H1 (cell line): ENCODE measurements around the gene RUBCN. TPM values are rescaled to one million over a fixed set of nuclear protein-coding genes. Genes with fewer than 3 reads are reported as not detected.

Experiments used
- CTCF ChIA-PET: fragments of 300-600 bp; sonication (Branson Sonifier 250); formaldehyde crosslinking; loops from one replicate; lab custom pipeline; 2021; ENCODE audit not compliant: partially characterized antibody; lab: Charles Lee
- POLR2A ChIA-PET: fragments of 300-600 bp; sonication (Branson Sonifier 250); formaldehyde crosslinking; loops from one replicate; lab custom pipeline; 2021; ENCODE audit warnings: inconsistent platforms; ENCODE audit not compliant: partially characterized antibody; lab: Charles Lee
- DNase-seq, 2 experiments: peaks; one replicate each; pipeline versions ENCODE4 v3.0.0 to v3.0.0-alpha.2; 2010 to 2022; ENCODE audit warnings: low spot score in 2 of 2, low read depth in 1 of 2, mixed read lengths in 1 of 2
- FAIRE-seq: peaks from 2 replicates; lab custom pipeline; 2011; peaks lifted over from hg19 to GRCh38; lab: Jason Lieb, UNC
- H2AFZ ChIP-seq: 2 replicates; pipeline ENCODE4 v1.8.1; 2012; ENCODE audit warnings: low read length, inconsistent platforms
- H2AK5ac ChIP-seq: 2 replicates; pipeline ENCODE4 v1.6.1; 2013; ENCODE audit warnings: low read depth, low read length
- H2BK120ac ChIP-seq: replicated peaks from 2 replicates; pipeline ENCODE3; 2013; ENCODE audit warnings: low read depth, low read length, inconsistent platforms
- H2BK12ac ChIP-seq: 2 replicates; pipeline ENCODE4 v1.6.1; 2013; ENCODE audit warnings: low read depth, low read length
- H2BK15ac ChIP-seq: 2 replicates; pipeline ENCODE4 v1.6.1; 2013; ENCODE audit warnings: low read length
- H2BK20ac ChIP-seq: 2 replicates; pipeline ENCODE4 v1.6.1; 2013; ENCODE audit warnings: low read length
- H2BK5ac ChIP-seq: 2 replicates; pipeline ENCODE4 v1.6.1; 2013; ENCODE audit warnings: low read depth, low read length
- H3K14ac ChIP-seq: 2 replicates; pipeline ENCODE4 v1.6.1; 2013; ENCODE audit warnings: inconsistent platforms; ENCODE audit not compliant: insufficient read length
- H3K18ac ChIP-seq: 2 replicates; pipeline ENCODE4 v1.6.1; 2013; ENCODE audit warnings: low read length; ENCODE audit errors: extremely low read depth
- H3K23ac ChIP-seq: 2 replicates; pipeline ENCODE4 v1.6.1; 2013; ENCODE audit warnings: inconsistent platforms; ENCODE audit not compliant: insufficient read length
- H3K23me2 ChIP-seq: 2 replicates; pipeline ENCODE4 v1.6.1; 2013; ENCODE audit warnings: low read depth, low read length
- H3K27ac ChIP-seq: 2 replicates; pipeline ENCODE4 v1.6.1; 2011; ENCODE audit warnings: low read depth, low read length, inconsistent platforms
- H3K27me3 ChIP-seq, 4 experiments: replicated peaks in 1 of 4; 1 replicate in 1 of 4; 2 replicates in 3 of 4; pipeline versions ENCODE4 v1.6.1 to v1.8.1; 2011 to 2013; ENCODE audit warnings: low read length in 3 of 4, mild to moderate bottlenecking in 3 of 4, inconsistent platforms in 2 of 4, mixed read lengths in 2 of 4, moderate library complexity in 1 of 4; ENCODE audit not compliant: control insufficient read depth in 3 of 4, insufficient read depth in 3 of 4; ENCODE audit errors: extremely low read depth in 1 of 4
- H3K36me3 ChIP-seq, 4 experiments: 2 replicates each; pipeline versions ENCODE4 v1.6.1 to v1.8.1; 2011 to 2013; ENCODE audit warnings: mild to moderate bottlenecking in 4 of 4, low read length in 3 of 4, moderate library complexity in 2 of 4, control low read depth in 1 of 4, inconsistent platforms in 1 of 4; ENCODE audit not compliant: insufficient read depth in 4 of 4, control insufficient read depth in 2 of 4
- H3K4ac ChIP-seq: replicated peaks from 2 replicates; pipeline ENCODE3; 2013; ENCODE audit warnings: low read length, low read depth, mixed read lengths, inconsistent platforms; ENCODE audit not compliant: insufficient read length
- H3K4me1 ChIP-seq, 4 experiments: replicated peaks in 1 of 4; 1 replicate in 1 of 4; 2 replicates in 3 of 4; pipeline versions ENCODE4 v1.6.1 to v1.8.1; 2011 to 2013; ENCODE audit warnings: low read length in 3 of 4, inconsistent platforms in 2 of 4, mixed read lengths in 1 of 4; ENCODE audit not compliant: insufficient read depth in 4 of 4, control insufficient read depth in 3 of 4
- H3K4me2 ChIP-seq, 2 experiments: 2 replicates each; pipeline versions ENCODE4 v1.6.1 to v1.8.1; 2011 to 2013; ENCODE audit warnings: low read depth in 2 of 2, low read length in 2 of 2, control low read depth in 1 of 2, inconsistent platforms in 1 of 2, mild to moderate bottlenecking in 1 of 2; ENCODE audit not compliant: insufficient read depth in 1 of 2
- H3K4me3 ChIP-seq, 4 experiments: fragments of 200-600, 300-600 bp in 1 of 4; sonication (generic), shearing (Covaris generic), sonication (Bioruptor Twin) in 1 of 4; 2 replicates each; pipeline versions ENCODE4 v1.5.1 to v1.8.1; 2011 to 2016; ENCODE audit warnings: low read length in 4 of 4, low read depth in 3 of 4, control low read depth in 2 of 4, inconsistent platforms in 2 of 4, mild to moderate bottlenecking in 2 of 4, mixed read lengths in 1 of 4, moderate library complexity in 1 of 4; ENCODE audit not compliant: insufficient read depth in 2 of 4; ENCODE audit errors: extremely low read depth in 1 of 4
- H3K56ac ChIP-seq: replicated peaks from 2 replicates; pipeline ENCODE3; 2013; ENCODE audit warnings: low read depth, mild to moderate bottlenecking, mixed read lengths, low read length, inconsistent platforms; ENCODE audit not compliant: insufficient read length
- H3K79me1 ChIP-seq: 2 replicates; pipeline ENCODE4 v1.6.1; 2013; ENCODE audit warnings: low read depth, low read length, control low read depth
- H3K79me2 ChIP-seq, 2 experiments: 2 replicates each; pipeline versions ENCODE4 v1.6.1 to v1.8.1; 2012 to 2013; ENCODE audit warnings: low read length in 2 of 2, mild to moderate bottlenecking in 2 of 2, inconsistent platforms in 1 of 2; ENCODE audit not compliant: insufficient read depth in 2 of 2, control insufficient read depth in 1 of 2
- H3K9ac ChIP-seq, 4 experiments: replicated peaks in 1 of 4; 1 replicate in 1 of 4; 2 replicates in 3 of 4; pipeline versions ENCODE4 v1.6.1 to v1.8.1; 2011 to 2013; ENCODE audit warnings: low read depth in 3 of 4, low read length in 3 of 4, control low read depth in 2 of 4, mild to moderate bottlenecking in 2 of 4, moderate library complexity in 2 of 4, inconsistent platforms in 1 of 4; ENCODE audit errors: extremely low read depth in 1 of 4
- H3K9me3 ChIP-seq, 2 experiments: 2 replicates each; pipeline versions ENCODE4 v1.6.1 to v1.8.1; 2012 to 2013; ENCODE audit warnings: mild to moderate bottlenecking in 2 of 2, moderate library complexity in 2 of 2, control low read depth in 1 of 2, inconsistent platforms in 1 of 2, low read depth in 1 of 2, low read length in 1 of 2, mixed read lengths in 1 of 2; ENCODE audit not compliant: insufficient read depth in 2 of 2
- H4K20me1 ChIP-seq, 2 experiments: replicated peaks in 1 of 2; 2 replicates each; pipeline versions ENCODE3 to v1.8.1; 2011 to 2013; ENCODE audit warnings: inconsistent platforms in 2 of 2, low read length in 2 of 2, mild to moderate bottlenecking in 1 of 2; ENCODE audit not compliant: insufficient read depth in 2 of 2, control insufficient read depth in 1 of 2
- H4K5ac ChIP-seq: 2 replicates; pipeline ENCODE4 v1.6.1; 2013; ENCODE audit warnings: low read length, low read depth, mixed read lengths, inconsistent platforms; ENCODE audit not compliant: insufficient read length
- H4K8ac ChIP-seq: 2 replicates; pipeline ENCODE4 v1.8.0; 2013; ENCODE audit warnings: mild to moderate bottlenecking, moderate library complexity, low read length, inconsistent platforms; ENCODE audit not compliant: insufficient read depth; ENCODE audit errors: extremely low read depth
- H4K91ac ChIP-seq: replicated peaks from 2 replicates; pipeline ENCODE3; 2013; ENCODE audit warnings: low read length, mixed read lengths, inconsistent platforms; ENCODE audit not compliant: insufficient read length
- ASH2L ChIP-seq: fragments of 200-600, 300-600 bp; sonication (generic); IDR thresholded peaks from one replicate; pipeline ENCODE4 v1.7.1; 2017; ENCODE audit warnings: low read length
- PHF8 ChIP-seq: fragments of 200-600 bp; sonication (generic); conservative IDR thresholded peaks from 2 replicates; pipeline ENCODE4 v1.7.1; 2012; ENCODE audit warnings: low read depth, mild to moderate bottlenecking, inconsistent platforms, low read length, moderate library complexity
- SP2 ChIP-seq: IDR thresholded peaks from 2 replicates; pipeline ENCODE4 v1.6.1; 2012; ENCODE audit warnings: mild to moderate bottlenecking, low read length, inconsistent platforms
- SP4 ChIP-seq: IDR thresholded peaks from 2 replicates; pipeline ENCODE4 v1.6.1; 2012; ENCODE audit warnings: low read length, inconsistent platforms
- TCF12 ChIP-seq: IDR thresholded peaks from 2 replicates; pipeline ENCODE4 v1.6.1; 2011; ENCODE audit warnings: low read depth, mild to moderate bottlenecking, low read length
- ZNF274 ChIP-seq: IDR thresholded peaks from 2 replicates; pipeline ENCODE4 v1.7.0; 2012; ENCODE audit warnings: low read length, borderline replicate concordance; ENCODE audit errors: extremely low read depth
- WGBS, 2 experiments: shearing (Covaris generic) in 1 of 2; methylation state at CpG; one replicate each; pipeline versions ENCODE4 v1.1.6 to v1.1.7; 2013 to 2015; ENCODE audit warnings: low lambda C conversion rate in 2 of 2, mixed read lengths in 2 of 2, inconsistent platforms in 1 of 2, low coverage in 1 of 2, missing lambda C conversion rate in 1 of 2; ENCODE audit not compliant: insufficient replicate concordance in 2 of 2, insufficient coverage in 1 of 2, insufficient read length in 1 of 2; ENCODE audit errors: extremely low coverage in 1 of 2, missing lambda C conversion rate in 1 of 2; 5-methylcytosine and 5-hydroxymethylcytosine counted together
- polyA plus RNA-seq, 7 experiments: library from polyadenylated mRNA; depleted of rRNA in 3 of 7; stranded (reverse) in 5 of 7; unstranded in 2 of 7; fragments of >200 nt in 5 of 7; fragments of 200-250 nt in 2 of 7; gene quantifications; 1 replicate in 5 of 7; 2 replicates in 1 of 7; 4 replicates in 1 of 7; pipeline versions ENCODE4 v1.2.1 to v1.2.3, GENCODE V29; 2011 to 2013; ENCODE audit warnings: missing spikeins in 2 of 7, mixed read lengths in 2 of 7
- total RNA-seq: library from RNA; stranded (reverse); fragmentation: NEBNext Ultra II Directional; extraction: Animal tissue kit (Norgen Biotek cat#: 25700); gene quantifications from 2 replicates; pipeline ENCODE4 v1.2.1, GENCODE V29; 2021

Gene RUBCN
- total and polyA plus RNA-seq, 2 of the 8 experiments (the other 6 are each of a cell fraction or from before 2014, with no cell fraction given), result 9.3 to 21.9 TPM

DNA sequence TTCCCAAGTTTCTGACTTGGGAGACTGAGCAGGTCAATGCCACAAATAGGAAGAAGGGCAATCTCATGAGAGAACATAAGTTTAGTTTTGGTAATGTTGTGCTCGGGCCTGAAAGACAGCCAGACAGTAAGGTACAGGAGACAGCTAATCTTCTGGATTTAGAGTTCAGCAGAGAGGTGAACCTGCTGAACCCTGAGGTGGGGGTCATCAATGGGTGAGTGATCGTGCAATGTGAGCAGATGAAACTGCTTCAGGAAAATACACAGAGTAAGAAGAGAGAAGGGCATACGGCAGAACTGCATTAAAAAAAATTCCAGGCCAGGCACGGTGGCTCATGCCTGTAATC lies 23.3 kb downstream of the RUBCN start:
- H3K9ac ChIP-seq, result no peak overlapping the region
- POLR2A ChIA-PET, result interaction anchor here (1.3 kb wide), 1 partner anchor 270 kb away, joined by 5 read pairs; no protein-coding TSS in a partner anchor
- TF ChIP-seq ASH2L (no peak), TCF12 (no peak), SP2 (no peak), SP4 (no peak), ZNF274 (no peak), PHF8 (no peak)

More for the DNA sequence above, 23.3 kb downstream of the RUBCN start:
- Histone ChIP-seq H4K5ac (no peak overlapping the region), H4K20me1 (no peaks in the 10 kb centered on the region), H3K27me3 (no peaks in the 10 kb centered on the region), H3K4ac (no peak overlapping the region), H3K27ac (no peak overlapping the region), H3K4me3 (no peak overlapping the region), H3K79me1 (no peaks in the 10 kb centered on the region), H3K79me2 (no peaks in the 10 kb centered on the region), H2BK15ac (0 out of 2 replicates have a peak overlapping the region, but pooled peaks have one; percentile 10), H3K23ac (no peak overlapping the region), H2BK12ac (no peak overlapping the region), H3K18ac (no peak overlapping the region), H4K91ac (no peak overlapping the region), H2BK5ac (no peak overlapping the region), H3K14ac (no peak overlapping the region), H3K56ac (no peak overlapping the region), H4K8ac (no peak overlapping the region), H2AK5ac (0 out of 2 replicates have a peak overlapping the region, but pooled peaks have one; percentile 8), H2BK120ac (no peak overlapping the region), H2BK20ac (no peak overlapping the region), H3K9me3 (no peaks in the 10 kb centered on the region), H3K23me2 (no peaks in the 10 kb centered on the region), H3K4me2 (no peak overlapping the region), H3K4me1 (peaks cover 0 to 6% (median 3%) of the 10 kb centered on the region in 4 experiments; a peak in 4 of 7 replicates), H2AFZ (no peak overlapping the region), H3K36me3 (0 out of 8 replicates have a peak, but pooled peaks cover 0 to 3% (median 0%) of the 10 kb centered on the region in 4 experiments)
- WGBS, 2 experiments, result 90% methylated on average over 4 of the region's 4 CpGs; no CpG with 5 or more reads in 1 of the 2 experiments
- FAIRE-seq (no peak), DNase-seq (no peak)
- CTCF ChIA-PET, result interaction anchor here (0.7 to 1.7 kb wide), 3 partner anchors 17 to 87 kb away, joined by 3 to 4 read pairs (median 4); no protein-coding TSS in a partner anchor
